Measurements from ENCODE around the gene TEX9.

- TF ChIP-seq TAF1 (IDR thresholded peaks at IDR 0.05; ENCODE audit: borderline replicate concordance, insufficient read depth, low read length) (no peak), REST (IDR thresholded peaks at IDR 0.05; ENCODE audit: insufficient read depth in 1 of 2, low read depth in 2 of 2, low read length in 2 of 2) (no peak), POLR2AphosphoS5 (IDR thresholded peaks at IDR 0.05; ENCODE audit: low read depth, low read length) (no peak), SIN3A (IDR thresholded peaks at IDR 0.05; ENCODE audit: borderline replicate concordance, insufficient read depth, low read length) (no peak)
Measured at GRCh38 chr15:56472278-56472677, 107.1 kb downstream of the TEX9 start.

Measured in PFSK-1 (cell line).